GM23248 (cell line): ENCODE results near the gene TTC16. TPM values are rescaled to one million over a fixed set of nuclear protein-coding genes. Genes with fewer than 3 reads are reported as not detected.
"Not testable (repeated sequence)": the region's sequence is repeated elsewhere in the genome, so short reads cannot be mapped to it uniquely, and the experiment has no call there.

ENCODE experiments used
- DNase-seq: peaks from one replicate; pipeline ENCODE4 v3.0.0-alpha.2; 2015
- H2AFZ ChIP-seq: fragments of 200-600 bp; sonication (generic); 2 replicates; pipeline ENCODE4 v1.6.1; 2016; ENCODE audit warnings: antibody characterized with exemption
- H3F3A ChIP-seq: fragments of 200-600 bp; sonication (generic); 2 replicates; pipeline ENCODE4 v1.6.1; 2016; ENCODE audit warnings: mild to moderate bottlenecking, antibody characterized with exemption, mixed run types; ENCODE audit not compliant: insufficient read depth
- H3K27ac ChIP-seq: fragments of 200-600 bp; sonication (generic); 2 replicates; pipeline ENCODE4 v1.5.1; 2016; ENCODE audit warnings: mild to moderate bottlenecking
- H3K27me3 ChIP-seq: fragments of 200-600 bp; sonication (generic); replicated peaks from 2 replicates; pipeline ENCODE4 v1.6.1; 2016; ENCODE audit warnings: mild to moderate bottlenecking; ENCODE audit not compliant: insufficient read depth
- H3K36me3 ChIP-seq: fragments of 200-600 bp; sonication (generic); 2 replicates; pipeline ENCODE4 v1.6.1; 2016; ENCODE audit warnings: low read depth, mild to moderate bottlenecking
- H3K4me1 ChIP-seq: fragments of 200-600 bp; sonication (generic); 2 replicates; pipeline ENCODE4 v1.6.1; 2016; ENCODE audit warnings: mild to moderate bottlenecking; ENCODE audit not compliant: insufficient read depth
- H3K4me2 ChIP-seq: fragments of 200-600 bp; sonication (generic); one replicate; pipeline ENCODE4 v1.6.1; 2016; ENCODE audit warnings: mild to moderate bottlenecking; ENCODE audit not compliant: unreplicated experiment
- H3K4me3 ChIP-seq: fragments of 200-600 bp; sonication (generic); 2 replicates; pipeline ENCODE4 v1.5.1; 2016; ENCODE audit warnings: mild to moderate bottlenecking
- H3K79me2 ChIP-seq: fragments of 200-600 bp; sonication (generic); 2 replicates; pipeline ENCODE4 v1.6.1; 2016; ENCODE audit warnings: mild to moderate bottlenecking; ENCODE audit not compliant: insufficient read depth
- H3K9ac ChIP-seq: fragments of 200-600 bp; sonication (generic); 2 replicates; pipeline ENCODE4 v1.6.1; 2016; ENCODE audit warnings: mild to moderate bottlenecking
- H3K9me2 ChIP-seq: fragments of 200-600 bp; sonication (generic); 2 replicates; pipeline ENCODE4 v1.6.1; 2016; ENCODE audit warnings: mixed run types, mild to moderate bottlenecking, moderate library complexity; ENCODE audit not compliant: insufficient read depth
- H3K9me3 ChIP-seq: fragments of 200-600 bp; sonication (generic); one replicate; pipeline ENCODE4 v1.6.1; 2017; ENCODE audit warnings: low read depth
- H4K20me1 ChIP-seq: fragments of 200-600 bp; sonication (generic); 2 replicates; pipeline ENCODE4 v1.6.0; 2016; ENCODE audit not compliant: insufficient read depth
- EZH2 ChIP-seq: fragments of 200-600 bp; sonication (generic); IDR thresholded peaks from 2 replicates; pipeline ENCODE4 v1.6.1; 2018; ENCODE audit warnings: antibody characterized with exemption, mild to moderate bottlenecking; ENCODE audit not compliant: insufficient read depth, poor library complexity, severe bottlenecking
- EZH2phosphoT487 ChIP-seq: fragments of 200-600 bp; sonication (generic); IDR thresholded peaks from 2 replicates; pipeline ENCODE4 v1.6.1; 2018; ENCODE audit warnings: antibody characterized with exemption, moderate library complexity, mild to moderate bottlenecking, low read depth; ENCODE audit not compliant: insufficient read depth
- whole genome bisulfite sequencing, 2 experiments: methylation state at CpG; one replicate each; pipeline ENCODE4 v1.1.6; 2015 to 2017; ENCODE audit warnings: low lambda C conversion rate in 2 of 2, low coverage in 1 of 2; ENCODE audit errors: missing lambda C conversion rate in 2 of 2; 5-methylcytosine and 5-hydroxymethylcytosine counted together
- in situ Hi-C: fragments of 300-500 bp; cut with MboI; formaldehyde crosslinking; loops from 2 replicates; pipeline ENCODE4 v1.15.0; 2020
- polyA plus RNA-seq: library from polyadenylated mRNA; unstranded; fragments of >200 nt; fragmentation: Nextera tagmentation; extraction: Ambion mirVana; gene quantifications from 2 replicates; pipeline ENCODE4 v1.2.1, GENCODE V29; 2016
- total RNA-seq: library from RNA; depleted of rRNA; stranded (reverse); fragments of >200 nt; shearing (Covaris generic); gene quantifications from 2 replicates; pipeline ENCODE4 v1.2.3, GENCODE V29; 2014; rRNA removed

TTC16 gene
- total and polyA plus RNA-seq, 2 experiments from 2014 or later, result 0.06 TPM; not detected in 1

DNA sequence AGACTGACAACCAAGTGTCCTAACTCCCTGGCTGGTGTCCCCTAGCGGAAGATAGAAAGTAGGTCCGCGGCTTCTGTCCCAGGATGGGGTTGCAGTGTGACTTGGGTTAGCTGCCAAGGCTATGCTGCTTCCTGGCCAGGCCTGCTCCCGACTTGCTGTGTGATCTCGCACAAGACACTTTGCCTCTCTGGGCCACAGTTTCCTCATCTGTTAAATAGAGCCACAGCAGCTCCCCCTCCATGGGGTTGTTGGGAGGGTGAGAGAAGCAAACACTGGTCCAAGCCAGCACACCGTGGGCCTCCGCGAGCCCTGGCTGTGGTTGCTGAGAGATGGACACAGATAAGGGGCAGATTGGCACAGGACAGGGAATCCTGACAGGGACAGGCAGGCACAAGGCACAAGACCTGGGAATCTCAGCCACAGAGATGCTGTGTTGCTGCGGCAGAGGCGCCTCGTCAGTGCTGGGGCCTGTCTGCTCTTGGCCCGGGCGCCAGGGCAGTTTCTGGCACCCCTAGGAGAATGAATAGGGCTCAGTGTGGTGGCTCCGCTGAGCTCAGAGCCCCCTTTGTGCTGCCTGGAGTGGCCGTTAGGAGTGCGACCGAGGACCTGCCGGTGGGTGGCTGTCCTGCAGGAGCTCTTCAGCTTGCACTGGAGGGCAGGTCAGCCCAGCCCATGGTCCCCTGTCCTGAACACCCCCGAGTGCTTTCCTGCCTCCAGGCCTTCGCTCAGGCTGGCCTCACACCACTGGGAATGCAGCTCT is 64.4 kb downstream of the TTC16 start:
- 80 to 82% methylated on average over 20 of the region's 20 CpGs for WGBS, 2 experiments

DNA sequence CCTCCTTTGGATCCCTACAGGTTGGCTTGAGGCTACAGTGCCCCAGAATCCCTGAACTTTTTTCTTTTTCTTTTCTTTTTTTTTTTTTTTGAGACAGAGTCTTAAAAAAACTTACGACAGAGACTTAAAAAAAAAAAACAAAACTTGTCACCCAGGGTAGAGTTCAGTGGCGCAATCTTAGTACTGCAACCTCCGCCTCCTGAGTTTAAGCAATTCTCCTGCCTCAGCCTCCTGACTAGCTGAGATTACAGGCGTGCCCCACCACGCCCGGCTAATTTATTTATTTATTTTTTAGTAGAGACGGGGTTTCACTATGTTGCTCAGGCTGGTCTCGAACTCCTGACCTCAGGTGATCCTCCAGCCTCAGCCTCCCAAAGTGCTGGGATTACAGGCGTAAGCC is 65.0 kb downstream of the TTC16 start:
- H3K27ac ChIP-seq, H2AFZ ChIP-seq, DNase-seq, H3K4me1 ChIP-seq, in situ Hi-C loops, H3K4me3 ChIP-seq, H3K36me3 ChIP-seq, H3K9me3 ChIP-seq, H4K20me1 ChIP-seq, H3K9me2 ChIP-seq, H3K4me2 ChIP-seq, H3F3A ChIP-seq, H3K9ac ChIP-seq, H3K27me3 ChIP-seq, H3K79me2 ChIP-seq: not testable (repeated sequence)
- WGBS, 2 experiments, result 92 to 93% methylated on average over 8 to 9 of the region's 9 CpGs

More for the DNA sequence above, 64.4 kb downstream of the TTC16 start:
- H3K27ac ChIP-seq, result no peak overlapping the region
- TF ChIP-seq EZH2 (no peak), EZH2phosphoT487 (no peak)
- in situ Hi-C loops, result no loop called here
- no peak overlapping the region for H3K9ac ChIP-seq
- no peaks in the 10 kb centered on the region for H3K79me2 ChIP-seq
- no peak overlapping the region for H2AFZ ChIP-seq
- no peaks in the 10 kb centered on the region for H3K27me3 ChIP-seq
- H3K9me3 ChIP-seq, result no peaks in the 10 kb centered on the region
- H3F3A ChIP-seq, result no peaks in the 10 kb centered on the region
- H4K20me1 ChIP-seq, result no peaks in the 10 kb centered on the region
- no peaks in the 10 kb centered on the region for H3K36me3 ChIP-seq
- H3K4me1 ChIP-seq, result no peaks in the 10 kb centered on the region
- no peak overlapping the region for H3K4me3 ChIP-seq
- H3K4me2 ChIP-seq, result no peak overlapping the region
- no peak for DNase-seq
- no peaks in the 10 kb centered on the region for H3K9me2 ChIP-seq

Other genes with a start within 250 kb of the TTC16 start
- 28.5 and 61.8 TPM in 2 replicates for gene STXBP1, start 103.8 kb upstream of the TTC16 start, total RNA-seq
- 42.3 and 43.7 TPM in 2 replicates for gene STXBP1, start 103.8 kb upstream of the TTC16 start, polyA plus RNA-seq
- not detected in 2 replicates for gene CFAP157, start 9.1 kb upstream of the TTC16 start, total RNA-seq
- 0.43 and 0.55 TPM in 2 replicates for gene CFAP157, start 9.1 kb upstream of the TTC16 start, polyA plus RNA-seq
- 23.1 and 33.1 TPM in 2 replicates for gene PTRH1, start 416 bp upstream of the TTC16 start, total RNA-seq
- gene PTRH1, start 416 bp upstream of the TTC16 start, polyA plus RNA-seq, result 34.3 and 40.3 TPM in 2 replicates
- gene TOR2A, start 19.2 kb downstream of the TTC16 start, total RNA-seq, result 2.9 and 9.0 TPM in 2 replicates
- 9.2 and 10.3 TPM in 2 replicates for gene TOR2A, start 19.2 kb downstream of the TTC16 start, polyA plus RNA-seq
- gene SH2D3C, start 62.6 kb downstream of the TTC16 start, total RNA-seq, result not detected in 2 replicates
- not detected in 2 replicates for gene SH2D3C, start 62.6 kb downstream of the TTC16 start, polyA plus RNA-seq
- gene CDK9, start 70.0 kb downstream of the TTC16 start, total RNA-seq, result 43.7 and 59.8 TPM in 2 replicates
- gene CDK9, start 70.0 kb downstream of the TTC16 start, polyA plus RNA-seq, result 58.9 and 59.7 TPM in 2 replicates
- gene FPGS, start 86.8 kb downstream of the TTC16 start, total RNA-seq, result 67.7 and 80.4 TPM in 2 replicates
- 60.2 and 71.4 TPM in 2 replicates for gene FPGS, start 86.8 kb downstream of the TTC16 start, polyA plus RNA-seq
- 54.5 and 57.4 TPM in 2 replicates for gene ENG, start 138.6 kb downstream of the TTC16 start, total RNA-seq
- gene ENG, start 138.6 kb downstream of the TTC16 start, polyA plus RNA-seq, result 226 and 232 TPM in 2 replicates
- gene AK1, start 161.6 kb downstream of the TTC16 start, total RNA-seq, result 51.8 and 52.9 TPM in 2 replicates
- 157 and 159 TPM in 2 replicates for gene AK1, start 161.6 kb downstream of the TTC16 start, polyA plus RNA-seq
- gene ST6GALNAC6, start 183.5 kb downstream of the TTC16 start, total RNA-seq, result 78.8 and 88.0 TPM in 2 replicates
- 81.1 and 82.0 TPM in 2 replicates for gene ST6GALNAC6, start 183.5 kb downstream of the TTC16 start, polyA plus RNA-seq
- 45.5 and 61.0 TPM in 2 replicates for gene ST6GALNAC4, start 201.0 kb downstream of the TTC16 start, total RNA-seq
- 33.7 and 40.1 TPM in 2 replicates for gene ST6GALNAC4, start 201.0 kb downstream of the TTC16 start, polyA plus RNA-seq
- gene PIP5KL1, start 214.7 kb downstream of the TTC16 start, total RNA-seq, result 5.5 and 16.6 TPM in 2 replicates
- 8.8 and 9.4 TPM in 2 replicates for gene PIP5KL1, start 214.7 kb downstream of the TTC16 start, polyA plus RNA-seq
- gene DPM2, start 221.8 kb downstream of the TTC16 start, total RNA-seq, result 27.0 and 33.3 TPM in 2 replicates
- 62.8 and 66.5 TPM in 2 replicates for gene DPM2, start 221.8 kb downstream of the TTC16 start, polyA plus RNA-seq